GM18909 (cell line): ENCODE results near the gene NR1H3.
"Not testable (repeated sequence)": the region's sequence is repeated elsewhere in the genome, so short reads cannot be mapped to it uniquely, and the experiment has no call there.

ENCODE experiments used
- ATAC-seq: cut with Tn5 transposase; IDR thresholded peaks from one replicate; pipeline ENCODE4 v1.9.1; 2021; ENCODE audit warnings: mild to moderate bottlenecking; ENCODE audit not compliant: unreplicated experiment, poor library complexity

Gene NR1H3

DNA sequence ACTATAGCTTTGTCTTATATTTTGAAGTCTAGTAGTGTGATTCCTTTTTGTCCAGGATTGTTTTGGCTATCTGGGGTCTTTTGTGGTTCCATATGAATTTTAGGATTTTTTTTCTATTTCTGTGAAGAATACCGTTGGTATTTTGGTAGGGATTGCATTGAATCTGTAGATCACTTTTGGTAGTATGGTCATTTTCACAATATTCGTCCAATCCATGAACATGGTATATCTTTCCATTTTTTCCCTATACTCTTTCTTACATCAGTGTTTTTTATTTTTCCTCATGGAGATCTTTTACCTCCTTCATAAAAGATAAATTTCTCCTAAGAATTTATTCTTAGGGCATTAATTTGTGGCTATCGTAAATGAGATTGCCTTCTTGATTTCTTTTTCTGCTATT, 41.3 kb downstream of the NR1H3 start:
- no peak for ATAC-seq

DNA sequence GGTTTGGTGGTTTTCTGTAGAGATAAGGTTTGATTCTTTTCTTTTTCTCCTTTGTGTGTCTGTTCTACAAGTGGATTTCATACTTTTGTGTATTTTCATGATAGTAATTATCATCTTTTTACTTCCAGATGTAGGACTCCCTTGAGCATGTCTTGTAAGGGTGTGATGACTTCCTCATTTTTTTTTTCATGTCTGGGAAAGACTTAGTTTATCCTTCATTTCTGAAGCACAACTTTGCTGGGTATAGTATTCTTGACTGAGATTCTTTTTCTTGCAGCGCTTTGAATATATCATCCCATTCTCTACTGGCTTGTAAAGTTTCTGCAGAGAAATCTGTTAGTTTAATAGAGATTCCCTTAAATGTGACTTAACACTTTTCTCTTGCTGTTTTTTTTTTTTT, 45.1 kb downstream of the NR1H3 start:
- ATAC-seq, result no peak

DNA sequence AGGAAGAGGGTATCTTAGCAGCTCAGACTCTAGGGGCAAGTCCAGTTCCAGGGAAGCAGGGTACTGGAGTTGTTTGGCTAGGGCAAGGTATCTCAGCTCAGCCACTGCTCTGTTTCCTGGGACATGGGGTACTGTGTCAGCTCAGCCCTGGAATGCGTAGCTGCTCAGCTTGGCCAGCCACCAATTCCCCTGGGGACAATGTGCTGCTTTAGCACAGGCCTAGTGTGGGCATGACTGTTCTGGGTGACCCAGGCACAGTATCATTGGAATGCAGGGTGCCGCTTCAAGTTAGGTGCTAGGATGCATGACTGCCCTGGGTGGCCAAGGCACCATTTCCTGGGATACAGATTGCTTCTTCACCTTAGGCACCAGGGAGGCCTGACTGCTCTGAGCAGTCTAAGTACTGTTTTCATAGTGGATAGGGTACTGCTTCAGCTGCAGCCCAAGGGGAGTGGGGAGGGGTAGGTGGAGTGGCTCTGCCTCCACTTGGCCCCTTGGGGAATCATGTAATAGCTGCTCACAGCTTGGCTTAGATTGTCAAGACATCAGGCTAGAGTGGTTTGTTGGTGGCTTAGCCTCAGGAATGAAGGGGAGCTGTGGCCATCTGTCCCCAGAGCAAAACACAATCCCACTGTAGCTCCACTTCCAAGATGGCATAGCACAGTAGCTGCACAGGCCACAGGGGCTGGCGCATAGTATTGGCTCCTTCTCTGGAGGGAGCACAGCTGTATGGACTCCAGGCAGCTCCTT, 48.1 kb downstream of the NR1H3 start:
- ATAC-seq, result no peak

DNA sequence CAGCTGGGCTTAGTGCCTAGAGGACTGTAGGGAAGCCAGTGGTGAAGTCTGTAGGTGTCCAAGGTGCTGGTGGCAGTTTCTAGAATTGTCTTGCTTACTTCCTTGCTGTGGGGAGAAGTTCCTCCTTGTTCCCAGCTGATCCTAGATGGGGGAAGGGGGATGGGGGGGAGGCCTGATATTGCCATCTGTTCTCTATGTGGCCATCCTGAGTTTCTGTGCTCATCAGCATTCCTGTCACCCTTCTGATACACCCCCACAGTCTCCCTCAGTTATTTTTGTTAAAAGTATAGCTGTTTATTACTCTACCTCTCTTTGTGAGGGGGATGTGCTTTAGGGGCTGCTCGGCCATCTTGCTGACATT, 48.7 kb downstream of the NR1H3 start:
- no peak for ATAC-seq

DNA sequence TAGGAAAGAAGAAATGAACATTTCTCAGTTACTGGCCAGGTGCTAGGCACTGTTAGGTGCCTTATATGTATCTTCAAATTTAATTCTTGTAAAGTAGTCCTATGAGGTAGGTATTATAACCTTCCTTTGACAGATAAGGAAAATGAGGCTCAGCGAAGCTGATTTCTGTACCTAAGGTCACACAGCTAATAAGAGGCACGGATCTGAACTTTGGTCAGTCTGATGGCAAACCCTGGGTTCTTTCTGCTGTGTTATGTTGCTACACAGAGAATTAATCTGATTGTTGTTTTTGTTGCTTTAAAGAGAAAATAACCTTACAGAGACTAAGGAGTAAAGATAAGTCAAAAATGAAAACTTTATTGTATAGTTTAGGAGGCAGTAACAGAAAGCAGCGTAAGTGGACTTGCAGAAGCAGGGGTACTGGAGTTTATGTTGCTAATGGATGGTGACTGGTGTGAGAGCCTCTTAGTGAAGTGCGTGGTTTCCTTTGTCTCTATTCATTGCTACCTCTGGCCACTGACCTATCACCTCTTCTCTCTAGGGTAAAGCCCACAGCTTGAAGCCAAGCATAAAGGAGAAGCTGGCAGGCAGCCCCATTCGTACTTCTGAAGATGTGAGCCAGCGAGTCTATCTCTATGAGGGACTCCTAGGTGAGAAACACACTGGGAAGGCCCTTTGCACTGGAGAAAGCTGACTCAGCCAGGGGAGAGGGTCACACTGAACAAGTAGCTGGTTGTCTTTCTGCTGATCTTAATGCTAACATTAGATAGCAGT, 50.4 kb downstream of the NR1H3 start:
- no peak for ATAC-seq

DNA sequence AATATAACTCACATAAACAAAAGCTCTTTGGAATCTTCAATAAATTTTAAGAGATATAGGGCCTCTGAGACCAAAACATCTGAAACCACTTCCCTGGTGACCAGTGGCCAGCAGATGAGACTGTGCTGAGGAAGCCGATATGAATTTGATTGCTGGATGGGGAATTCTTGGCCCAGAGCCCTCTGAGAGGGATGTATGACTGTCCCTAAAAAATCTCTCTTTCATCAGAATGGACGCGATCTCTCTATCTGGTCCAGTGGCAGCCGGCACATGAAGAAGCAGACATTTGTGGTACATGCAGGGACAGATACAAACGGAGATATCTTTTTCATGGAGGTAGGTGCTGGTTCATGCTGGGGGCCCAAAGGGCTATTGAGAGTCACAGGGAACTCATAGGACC, 57.2 kb downstream of the NR1H3 start:
- no peak for ATAC-seq

DNA sequence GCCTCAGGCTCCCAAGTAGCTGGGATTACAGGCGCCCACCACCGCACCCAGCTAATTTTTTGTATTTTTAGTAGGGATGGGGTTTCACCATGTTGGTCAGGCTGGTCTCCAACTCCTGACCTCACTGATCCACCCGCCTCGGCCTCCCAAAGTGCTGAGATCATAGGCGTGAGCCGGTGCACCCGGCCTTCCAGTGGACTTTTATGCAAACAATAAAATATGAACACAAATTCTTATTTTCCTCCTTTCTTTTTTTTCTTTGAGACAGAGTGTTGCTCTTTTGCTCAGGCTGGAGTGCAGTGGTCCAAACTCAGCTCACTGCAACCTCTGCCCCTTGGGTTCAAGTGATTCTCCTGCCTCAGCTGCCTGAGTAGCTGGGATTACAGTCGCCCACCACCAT, 58.7 kb downstream of the NR1H3 start:
- ATAC-seq, result not testable (repeated sequence)

DNA sequence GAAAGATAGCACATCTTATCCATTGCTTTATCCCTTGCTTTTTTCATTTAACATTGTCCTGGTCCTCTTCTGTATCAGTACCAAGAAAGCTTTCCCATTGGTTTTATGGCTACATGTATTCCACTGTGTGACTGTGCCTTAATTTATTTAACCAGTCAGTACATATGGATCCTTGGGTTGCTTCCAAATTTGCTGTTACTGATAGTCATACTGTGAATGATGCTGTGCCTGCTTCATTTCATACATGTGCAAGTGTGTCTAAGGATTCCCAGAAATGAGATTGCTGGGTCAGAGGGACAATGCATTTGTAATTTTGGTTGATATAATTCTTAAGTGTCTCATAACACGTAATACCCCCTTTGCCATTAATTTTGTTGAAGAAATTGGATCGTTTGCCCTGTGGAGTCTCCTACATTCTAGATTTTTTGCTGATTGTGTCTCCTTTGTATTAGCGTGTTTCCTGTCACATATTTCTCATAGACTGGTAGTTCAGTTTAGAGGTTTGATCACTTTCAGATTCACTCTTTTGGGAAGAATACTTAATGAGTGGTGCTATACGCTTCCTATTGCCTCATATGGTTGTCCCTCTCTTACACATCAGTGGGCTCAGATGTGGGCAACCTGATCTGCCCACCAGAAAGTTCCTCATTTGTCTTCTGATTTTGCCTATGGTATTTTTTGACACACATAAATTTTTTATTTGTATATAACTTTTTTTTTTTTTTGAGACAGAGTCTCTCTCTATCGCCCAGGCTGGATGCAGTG, 59.5 kb downstream of the NR1H3 start:
- peak; percentile 83 for ATAC-seq

DNA sequence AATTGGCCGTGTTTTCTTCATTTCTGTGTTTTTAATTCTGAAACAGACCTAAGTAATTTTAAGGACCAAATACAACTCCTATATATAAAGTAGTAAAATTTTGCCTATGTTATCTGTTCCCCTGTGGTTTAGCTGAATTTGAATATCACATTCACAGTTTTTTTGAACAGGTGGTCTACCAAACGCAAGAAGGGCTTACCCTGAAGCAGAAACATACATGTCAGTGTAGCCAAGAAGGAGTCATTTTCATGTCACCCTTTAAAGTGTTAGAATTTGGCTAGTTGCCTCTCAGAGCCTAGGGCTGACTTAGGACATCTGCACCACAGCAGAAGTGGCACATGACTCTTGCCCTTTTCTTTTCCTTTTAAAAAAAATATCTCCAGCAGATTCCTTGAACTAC, 60.4 kb downstream of the NR1H3 start:
- no peak for ATAC-seq
